HEK293 (cell line): ENCODE data around the gene REEP5.

Experiments used
- CTCF ChIA-PET: fragments of 350-600 bp; formaldehyde crosslinking; extraction: SDS; loops from one replicate; lab custom pipeline; 2021; ENCODE audit warnings: antibody characterized with exemption; lab: Yijun Ruan, JAX
- POLR2A ChIA-PET: fragments of 300-600 bp; formaldehyde crosslinking; extraction: SDS; loops from one replicate; lab custom pipeline; 2020; ENCODE audit warnings: antibody characterized with exemption, inconsistent platforms; lab: Yijun Ruan, JAX
- H3K27ac ChIP-seq: fragments of 200-500 bp; sonication (Bioruptor generic); 2 replicates; pipeline ENCODE4 v1.5.1; 2014; ENCODE audit warnings: low read depth, low read length, control low read depth, inconsistent platforms; ENCODE audit errors: extremely low read depth
- H3K36me3 ChIP-seq, 2 experiments: fragments of 200-500 bp in 1 of 2; sonication (Bioruptor generic) in 1 of 2; 1 replicate in 1 of 2; 2 replicates in 1 of 2; pipeline ENCODE4 v1.5.1; 2014 to 2017; ENCODE audit warnings: inconsistent platforms in 2 of 2, low read length in 2 of 2; ENCODE audit not compliant: control insufficient read depth in 2 of 2, insufficient read depth in 1 of 2
- H3K4me1 ChIP-seq: fragments of 200-500 bp; sonication (Bioruptor generic); 2 replicates; pipeline ENCODE4 v1.5.1; 2014; ENCODE audit warnings: mild to moderate bottlenecking, low read length, inconsistent platforms; ENCODE audit not compliant: control insufficient read depth, insufficient read depth
- H3K4me3 ChIP-seq: 2 replicates; pipeline ENCODE4 v1.5.1; 2011; ENCODE audit warnings: low read depth, mild to moderate bottlenecking, control low read depth, low read length, moderate library complexity
- H3K9me3 ChIP-seq: fragments of 200-500 bp; sonication (Bioruptor generic); 2 replicates; pipeline ENCODE4 v1.5.1; 2014; ENCODE audit warnings: low read depth, low read length, inconsistent platforms; ENCODE audit not compliant: control insufficient read depth, insufficient read depth
- GLI4 ChIP-seq: fragments of 450-650 bp; formaldehyde crosslinking; IDR thresholded peaks from 2 replicates; pipeline ENCODE4 v1.5.1; 2016; ENCODE audit warnings: missing biosample characterization, missing genetic modification characterization
- GLIS2 ChIP-seq: fragments of 450-650 bp; formaldehyde crosslinking; IDR thresholded peaks from 2 replicates; pipeline ENCODE4 v1.5.1; 2016; ENCODE audit warnings: missing biosample characterization, missing genetic modification characterization
- KLF10 ChIP-seq: fragments of 450-650 bp; IDR thresholded peaks from 2 replicates; pipeline ENCODE4 v1.5.1; 2018; ENCODE audit warnings: missing biosample characterization, mild to moderate bottlenecking, missing genetic modification characterization
- KLF7 ChIP-seq: fragments of 450-650 bp; formaldehyde crosslinking; IDR thresholded peaks from 2 replicates; pipeline ENCODE4 v1.5.1; 2016; ENCODE audit warnings: missing biosample characterization, missing genetic modification characterization, borderline replicate concordance
- KLF8 ChIP-seq: fragments of 450-650 bp; formaldehyde crosslinking; IDR thresholded peaks from 2 replicates; pipeline ENCODE4 v1.5.1; 2016; ENCODE audit warnings: missing biosample characterization, missing genetic modification characterization
- KLF9 ChIP-seq: fragments of 450-650 bp; formaldehyde crosslinking; IDR thresholded peaks from 2 replicates; pipeline ENCODE4 v1.5.1; 2016; ENCODE audit warnings: missing biosample characterization, missing genetic modification characterization, low read depth
- MEIS1 ChIP-seq: sonication (generic); formaldehyde crosslinking; IDR thresholded peaks from 2 replicates; pipeline ENCODE4 v1.8.1; 2022; ENCODE audit warnings: missing genetic modification reagents, mild to moderate bottlenecking, borderline replicate concordance
- RBAK ChIP-seq: fragments of 450-650 bp; formaldehyde crosslinking; IDR thresholded peaks from 2 replicates; pipeline ENCODE4 v1.5.1; 2016; ENCODE audit warnings: missing biosample characterization, missing genetic modification characterization
- SALL2 ChIP-seq: fragments of 450-650 bp; formaldehyde crosslinking; IDR thresholded peaks from 2 replicates; pipeline ENCODE4 v1.5.0; 2017; ENCODE audit warnings: missing biosample characterization, mild to moderate bottlenecking, missing genetic modification characterization, borderline replicate concordance
- SP2 ChIP-seq: fragments of 450-650 bp; formaldehyde crosslinking; IDR thresholded peaks from 2 replicates; pipeline ENCODE4 v1.5.1; 2016; ENCODE audit warnings: missing biosample characterization, missing genetic modification characterization
- ZBTB7A ChIP-seq: fragments of 450-650 bp; formaldehyde crosslinking; IDR thresholded peaks from 2 replicates; pipeline ENCODE4 v1.5.1; 2016; ENCODE audit warnings: low read depth, missing biosample characterization, missing genetic modification characterization
- ZBTB8A ChIP-seq: fragments of 450-650 bp; formaldehyde crosslinking; IDR thresholded peaks from 2 replicates; pipeline ENCODE4 v1.5.1; 2016; ENCODE audit warnings: missing biosample characterization, missing genetic modification characterization
- ZNF19 ChIP-seq: fragments of 450-650 bp; formaldehyde crosslinking; IDR thresholded peaks from 2 replicates; pipeline ENCODE4; 2016; ENCODE audit warnings: missing biosample characterization, missing genetic modification characterization, low read depth
- ZNF341 ChIP-seq: fragments of 450-650 bp; formaldehyde crosslinking; IDR thresholded peaks from 2 replicates; pipeline ENCODE4; 2016; ENCODE audit warnings: low read depth, missing biosample characterization, missing genetic modification characterization
- ZNF501 ChIP-seq: fragments of 450-650 bp; formaldehyde crosslinking; IDR thresholded peaks from 2 replicates; pipeline ENCODE4 v1.5.1; 2016; ENCODE audit warnings: missing biosample characterization, missing genetic modification characterization
- ZNF514 ChIP-seq: fragments of 450-650 bp; formaldehyde crosslinking; IDR thresholded peaks from 2 replicates; pipeline ENCODE4 v1.5.1; 2016; ENCODE audit warnings: missing biosample characterization, missing genetic modification characterization
- ZNF529 ChIP-seq: fragments of 450-650 bp; formaldehyde crosslinking; IDR thresholded peaks from 2 replicates; pipeline ENCODE4 v1.5.1; 2017; ENCODE audit warnings: missing genetic modification characterization, missing biosample characterization; ENCODE audit not compliant: insufficient replicate concordance
- ZNF610 ChIP-seq: fragments of 450-650 bp; formaldehyde crosslinking; IDR thresholded peaks from 2 replicates; pipeline ENCODE4 v1.5.1; 2016; ENCODE audit warnings: missing biosample characterization, missing genetic modification characterization, borderline replicate concordance
- ZNF658 ChIP-seq: fragments of 450-650 bp; formaldehyde crosslinking; IDR thresholded peaks from 2 replicates; pipeline ENCODE4; 2016; ENCODE audit warnings: missing biosample characterization, missing genetic modification characterization
- ZNF837 ChIP-seq: fragments of 450-650 bp; formaldehyde crosslinking; IDR thresholded peaks from 2 replicates; pipeline ENCODE4 v1.5.1; 2016; ENCODE audit warnings: missing biosample characterization, missing genetic modification characterization
- TF ChIP-seq, protein P1 (sequence below): fragments of 450-650 bp; formaldehyde crosslinking; IDR thresholded peaks from 2 replicates; pipeline ENCODE4 v1.5.1; 2016; ENCODE audit warnings: missing biosample characterization, missing genetic modification characterization, borderline replicate concordance
- TF ChIP-seq, protein P2 (sequence below): fragments of 450-650 bp; formaldehyde crosslinking; IDR thresholded peaks from 2 replicates; pipeline ENCODE4 v1.5.1; 2016; ENCODE audit warnings: missing biosample characterization, missing genetic modification characterization

The REEP5 gene

DNA sequence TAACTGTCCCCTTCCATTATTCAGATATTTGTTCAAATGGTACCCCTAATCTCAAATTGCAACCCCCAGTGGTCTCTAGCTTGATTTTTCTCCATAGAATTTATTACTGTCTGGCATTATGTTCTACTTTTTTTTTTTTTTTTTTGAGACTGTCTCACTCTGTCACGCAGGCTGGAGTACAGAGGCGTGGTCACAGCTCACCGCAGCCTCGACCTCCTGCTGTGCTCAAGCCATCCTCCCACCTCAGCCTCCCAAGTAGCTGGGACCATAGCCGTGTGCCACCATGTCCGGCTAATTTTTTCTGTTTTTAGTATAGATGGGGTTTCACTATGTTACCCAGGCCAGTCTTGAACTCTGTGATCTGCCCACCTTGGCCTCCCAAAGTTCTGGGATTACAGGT, 2.0 kb upstream of the REEP5 start (continued):
- TF ChIP-seq GLIS2 (tag by site-specific recombination) (no peak), GLI4 (tag by site-specific recombination) (no peak), KLF9 (tag by site-specific recombination) (no peak), ZBTB8A (tag by site-specific recombination) (no peak), ZNF529 (tag by site-specific recombination) (no peak), SALL2 (tag by site-specific recombination) (no peak), SP2 (tag by site-specific recombination) (no peak), KLF8 (tag by site-specific recombination) (no peak), ZNF501 (tag by site-specific recombination) (no peak), KLF10 (tag by site-specific recombination) (no peak)
- TF ChIP-seq, protein P1, sequence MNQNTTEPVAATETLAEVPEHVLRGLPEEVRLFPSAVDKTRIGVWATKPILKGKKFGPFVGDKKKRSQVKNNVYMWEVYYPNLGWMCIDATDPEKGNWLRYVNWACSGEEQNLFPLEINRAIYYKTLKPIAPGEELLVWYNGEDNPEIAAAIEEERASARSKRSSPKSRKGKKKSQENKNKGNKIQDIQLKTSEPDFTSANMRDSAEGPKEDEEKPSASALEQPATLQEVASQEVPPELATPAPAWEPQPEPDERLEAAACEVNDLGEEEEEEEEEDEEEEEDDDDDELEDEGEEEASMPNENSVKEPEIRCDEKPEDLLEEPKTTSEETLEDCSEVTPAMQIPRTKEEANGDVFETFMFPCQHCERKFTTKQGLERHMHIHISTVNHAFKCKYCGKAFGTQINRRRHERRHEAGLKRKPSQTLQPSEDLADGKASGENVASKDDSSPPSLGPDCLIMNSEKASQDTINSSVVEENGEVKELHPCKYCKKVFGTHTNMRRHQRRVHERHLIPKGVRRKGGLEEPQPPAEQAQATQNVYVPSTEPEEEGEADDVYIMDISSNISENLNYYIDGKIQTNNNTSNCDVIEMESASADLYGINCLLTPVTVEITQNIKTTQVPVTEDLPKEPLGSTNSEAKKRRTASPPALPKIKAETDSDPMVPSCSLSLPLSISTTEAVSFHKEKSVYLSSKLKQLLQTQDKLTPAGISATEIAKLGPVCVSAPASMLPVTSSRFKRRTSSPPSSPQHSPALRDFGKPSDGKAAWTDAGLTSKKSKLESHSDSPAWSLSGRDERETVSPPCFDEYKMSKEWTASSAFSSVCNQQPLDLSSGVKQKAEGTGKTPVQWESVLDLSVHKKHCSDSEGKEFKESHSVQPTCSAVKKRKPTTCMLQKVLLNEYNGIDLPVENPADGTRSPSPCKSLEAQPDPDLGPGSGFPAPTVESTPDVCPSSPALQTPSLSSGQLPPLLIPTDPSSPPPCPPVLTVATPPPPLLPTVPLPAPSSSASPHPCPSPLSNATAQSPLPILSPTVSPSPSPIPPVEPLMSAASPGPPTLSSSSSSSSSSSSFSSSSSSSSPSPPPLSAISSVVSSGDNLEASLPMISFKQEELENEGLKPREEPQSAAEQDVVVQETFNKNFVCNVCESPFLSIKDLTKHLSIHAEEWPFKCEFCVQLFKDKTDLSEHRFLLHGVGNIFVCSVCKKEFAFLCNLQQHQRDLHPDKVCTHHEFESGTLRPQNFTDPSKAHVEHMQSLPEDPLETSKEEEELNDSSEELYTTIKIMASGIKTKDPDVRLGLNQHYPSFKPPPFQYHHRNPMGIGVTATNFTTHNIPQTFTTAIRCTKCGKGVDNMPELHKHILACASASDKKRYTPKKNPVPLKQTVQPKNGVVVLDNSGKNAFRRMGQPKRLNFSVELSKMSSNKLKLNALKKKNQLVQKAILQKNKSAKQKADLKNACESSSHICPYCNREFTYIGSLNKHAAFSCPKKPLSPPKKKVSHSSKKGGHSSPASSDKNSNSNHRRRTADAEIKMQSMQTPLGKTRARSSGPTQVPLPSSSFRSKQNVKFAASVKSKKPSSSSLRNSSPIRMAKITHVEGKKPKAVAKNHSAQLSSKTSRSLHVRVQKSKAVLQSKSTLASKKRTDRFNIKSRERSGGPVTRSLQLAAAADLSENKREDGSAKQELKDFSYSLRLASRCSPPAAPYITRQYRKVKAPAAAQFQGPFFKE, result no peak
- TF ChIP-seq, all 188 proteins: peak for 0

DNA sequence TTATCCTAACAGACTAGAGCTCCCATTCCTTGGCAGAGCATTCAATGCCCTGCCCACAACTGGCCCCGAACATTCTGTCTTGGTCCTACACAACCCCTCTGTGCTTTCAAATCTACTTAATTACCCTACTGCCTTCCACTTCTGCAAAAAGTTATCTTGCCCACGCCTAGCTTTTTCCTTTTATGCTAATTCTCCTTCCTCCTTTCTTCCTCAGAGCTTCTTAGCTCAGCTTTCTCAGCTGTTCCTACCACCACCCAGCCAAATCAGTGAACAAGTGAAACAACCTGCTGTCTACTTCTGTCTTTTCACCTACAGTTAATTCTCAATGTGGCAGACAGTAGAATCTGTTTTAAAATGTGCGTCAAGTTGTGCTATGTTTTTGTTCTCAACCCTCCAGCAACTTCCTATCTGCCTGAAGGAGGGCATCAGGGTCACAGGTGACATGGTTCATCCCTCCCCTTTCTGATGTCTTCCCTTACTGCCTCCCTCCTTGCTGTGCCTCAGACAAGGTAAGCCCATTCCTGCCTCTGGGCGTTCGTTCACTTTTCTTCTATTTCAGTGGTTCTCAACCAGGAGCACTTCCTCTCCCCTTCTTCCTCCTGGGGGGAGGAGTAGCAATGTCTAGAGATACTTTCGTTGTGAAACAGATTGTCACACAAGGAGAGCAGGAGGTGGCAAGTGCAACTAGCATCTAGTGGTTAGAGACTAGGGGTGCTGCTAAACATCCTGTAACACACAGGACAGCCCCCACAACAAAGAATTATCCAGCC, 1.3 kb upstream of the REEP5 start:
- Histone ChIP-seq H3K36me3 (peaks cover 4 to 19% of the 10 kb centered on the region in 2 experiments; a peak in 2 of 3 replicates), H3K9me3 (no peaks in the 10 kb centered on the region), H3K4me3 (no peak overlapping the region), H3K4me1 (no peaks in the 10 kb centered on the region), H3K27ac (no peak overlapping the region)
- TF ChIP-seq ZNF341 (tag by site-specific recombination) (0 out of 2 replicates have a peak, but pooled peaks have one; percentile 23), ZNF837 (no peak), KLF7 (tag by site-specific recombination) (no peak), RBAK (tag by site-specific recombination) (no peak)
- CTCF ChIA-PET, result interaction anchor here (0.6 to 2.1 kb wide), 5 partner anchors 10 to 231 kb away, joined by 3 to 7 read pairs (median 3); no protein-coding TSS in a partner anchor
- POLR2A ChIA-PET, result interaction anchor here (0.6 to 1.0 kb wide), 3 partner anchors 8 to 53 kb away, joined by 3 read pairs; partner anchors contain the start of gene DCP2

DNA sequence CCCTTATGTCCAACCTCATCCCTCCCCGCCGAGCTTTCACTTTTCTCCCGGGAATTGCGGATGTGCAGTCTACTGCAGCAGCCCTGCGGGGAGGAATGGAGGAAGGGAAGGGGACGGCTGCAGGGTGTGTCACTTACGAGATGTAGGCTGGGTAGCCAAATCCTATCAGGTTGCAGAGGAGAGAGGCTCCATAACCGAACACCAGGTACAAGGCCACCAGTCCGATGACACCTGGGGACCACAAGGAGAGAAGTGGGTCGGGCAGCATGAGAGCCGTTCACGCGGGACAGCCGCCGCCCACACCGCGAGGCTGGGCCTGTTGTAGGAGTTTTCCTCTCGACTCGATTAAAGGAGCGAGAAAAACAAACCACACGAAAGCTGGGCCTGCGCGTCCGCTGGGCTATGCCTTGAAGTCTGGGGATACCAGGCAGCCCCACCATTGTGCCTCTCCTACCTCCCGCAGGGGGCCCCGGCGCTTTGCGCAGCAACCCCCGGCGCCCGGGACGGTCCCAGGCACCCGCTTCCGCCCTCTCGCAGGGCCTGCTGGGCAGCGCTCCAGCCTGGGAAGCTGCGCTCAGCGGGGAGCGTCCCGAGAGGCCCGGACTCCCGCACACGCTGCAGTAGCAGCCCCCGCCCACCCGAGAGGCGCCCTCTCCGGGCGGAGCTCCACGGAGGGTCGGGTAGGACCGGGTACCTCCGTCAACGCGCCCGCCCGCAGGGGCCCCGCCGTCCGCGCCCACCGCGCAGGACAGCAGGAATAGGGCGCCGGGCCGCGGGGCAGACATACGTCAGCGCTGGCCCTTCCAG, 798 bp downstream of the REEP5 start:
- peak overlapping the region; percentile 97 for H3K27ac ChIP-seq
- H3K4me3 ChIP-seq, result peak overlapping the region; percentile 97
- H3K36me3 ChIP-seq, result peaks cover 5 to 40% of the 10 kb centered on the region in 2 experiments
- H3K9me3 ChIP-seq, result no peaks in the 10 kb centered on the region
- no peaks in the 10 kb centered on the region for H3K4me1 ChIP-seq
- POLR2A ChIA-PET, result interaction anchor here (0.5 to 2.5 kb wide), 14 partner anchors 9 to 745 kb away, joined by 3 to 21 read pairs (median 4); partner anchors contain the start of genes DCP2 and SRP19
- CTCF ChIA-PET, result interaction anchor here (0.6 to 1.2 kb wide), 13 partner anchors 13 to 1145 kb away, joined by 3 to 6 read pairs (median 4); no protein-coding TSS in a partner anchor
- TF ChIP-seq ZNF610 (tag by site-specific recombination), result peak; percentile 67; the same call in 1 of the 2 replicates
- no peak for TF ChIP-seq ZNF658 (tag by site-specific recombination)
- no peak for TF ChIP-seq ZNF19 (tag by site-specific recombination)
- TF ChIP-seq, protein P2, sequence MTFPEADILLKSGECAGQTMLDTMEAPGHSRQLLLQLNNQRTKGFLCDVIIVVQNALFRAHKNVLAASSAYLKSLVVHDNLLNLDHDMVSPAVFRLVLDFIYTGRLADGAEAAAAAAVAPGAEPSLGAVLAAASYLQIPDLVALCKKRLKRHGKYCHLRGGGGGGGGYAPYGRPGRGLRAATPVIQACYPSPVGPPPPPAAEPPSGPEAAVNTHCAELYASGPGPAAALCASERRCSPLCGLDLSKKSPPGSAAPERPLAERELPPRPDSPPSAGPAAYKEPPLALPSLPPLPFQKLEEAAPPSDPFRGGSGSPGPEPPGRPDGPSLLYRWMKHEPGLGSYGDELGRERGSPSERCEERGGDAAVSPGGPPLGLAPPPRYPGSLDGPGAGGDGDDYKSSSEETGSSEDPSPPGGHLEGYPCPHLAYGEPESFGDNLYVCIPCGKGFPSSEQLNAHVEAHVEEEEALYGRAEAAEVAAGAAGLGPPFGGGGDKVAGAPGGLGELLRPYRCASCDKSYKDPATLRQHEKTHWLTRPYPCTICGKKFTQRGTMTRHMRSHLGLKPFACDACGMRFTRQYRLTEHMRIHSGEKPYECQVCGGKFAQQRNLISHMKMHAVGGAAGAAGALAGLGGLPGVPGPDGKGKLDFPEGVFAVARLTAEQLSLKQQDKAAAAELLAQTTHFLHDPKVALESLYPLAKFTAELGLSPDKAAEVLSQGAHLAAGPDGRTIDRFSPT (tag by site-specific recombination), result peak; percentile 50
- no peak for TF ChIP-seq ZNF529 (tag by site-specific recombination)
- peak; percentile 68 for TF ChIP-seq SP2 (tag by site-specific recombination)
- no peak for TF ChIP-seq ZNF514
- TF ChIP-seq ZBTB7A, result no peak
- no peak for TF ChIP-seq MEIS1 (CRISPR knock-in tag)
